ENCODE results near the gene ARHGAP8.

ARHGAP8 gene

GRCh38 chr22:44727148-44727547 is 25.2 kb upstream of the ARHGAP8 start:
- no peak for DNase-seq (ENCODE audit: insufficient read length)
- TF ChIP-seq POLR2A (IDR thresholded peaks at IDR 0.05; ENCODE audit: low read depth, low read length) = no peak
- TF ChIP-seq POLR2AphosphoS5 (IDR thresholded peaks at IDR 0.05; ENCODE audit: low read depth, low read length) = no peak
- no peak for TF ChIP-seq TAF1 (IDR thresholded peaks at IDR 0.05; ENCODE audit: borderline replicate concordance, low read depth, low read length)
- FAIRE-seq = no peak

GRCh38 chr22:44727709-44728108 is 24.7 kb upstream of the ARHGAP8 start:
- no peak for TF ChIP-seq TAF1 (IDR thresholded peaks at IDR 0.05; ENCODE audit: borderline replicate concordance, low read depth, low read length)
- TF ChIP-seq POLR2A (IDR thresholded peaks at IDR 0.05; ENCODE audit: low read depth, low read length) = no peak
- no peak for TF ChIP-seq POLR2AphosphoS5 (IDR thresholded peaks at IDR 0.05; ENCODE audit: low read depth, low read length)
- DNase-seq (ENCODE audit: insufficient read length) = no peak
- FAIRE-seq = no peak

GRCh38 chr22:44728761-44729324 is 23.5 kb upstream of the ARHGAP8 start:
- FAIRE-seq (no peak), DNase-seq (ENCODE audit: insufficient read length) (no peak)
- TF ChIP-seq TAF1 (IDR thresholded peaks at IDR 0.05; ENCODE audit: borderline replicate concordance, low read depth, low read length) (no peak), POLR2AphosphoS5 (IDR thresholded peaks at IDR 0.05; ENCODE audit: low read depth, low read length) (no peak), POLR2A (IDR thresholded peaks at IDR 0.05; ENCODE audit: low read depth, low read length) (no peak)

- TF ChIP-seq TAF1 (IDR thresholded peaks at IDR 0.05; ENCODE audit: borderline replicate concordance, low read depth, low read length) = no peak
- no peak for TF ChIP-seq POLR2AphosphoS5 (IDR thresholded peaks at IDR 0.05; ENCODE audit: low read depth, low read length)
- no peak for TF ChIP-seq POLR2A (IDR thresholded peaks at IDR 0.05; ENCODE audit: low read depth, low read length)
- DNase-seq (ENCODE audit: insufficient read length) (no peak), FAIRE-seq (no peak)
Measured at GRCh38 chr22:44729391-44730021, 22.9 kb upstream of the ARHGAP8 start.

GRCh38 chr22:44730022-44730393 is 22.4 kb upstream of the ARHGAP8 start:
- no peak for DNase-seq (ENCODE audit: insufficient read length)
- FAIRE-seq = no peak
- TF ChIP-seq TAF1 (IDR thresholded peaks at IDR 0.05; ENCODE audit: borderline replicate concordance, low read depth, low read length) (no peak), POLR2AphosphoS5 (IDR thresholded peaks at IDR 0.05; ENCODE audit: low read depth, low read length) (no peak), POLR2A (IDR thresholded peaks at IDR 0.05; ENCODE audit: low read depth, low read length) (no peak)

GRCh38 chr22:44730490-44731356 is 21.7 kb upstream of the ARHGAP8 start:
- FAIRE-seq (no peak), DNase-seq (ENCODE audit: insufficient read length) (no peak)
- TF ChIP-seq POLR2AphosphoS5 (IDR thresholded peaks at IDR 0.05; ENCODE audit: low read depth, low read length) (no peak), POLR2A (IDR thresholded peaks at IDR 0.05; ENCODE audit: low read depth, low read length) (no peak), TAF1 (IDR thresholded peaks at IDR 0.05; ENCODE audit: borderline replicate concordance, low read depth, low read length) (no peak)

- FAIRE-seq (no peak), DNase-seq (ENCODE audit: insufficient read length) (no peak)
- TF ChIP-seq POLR2AphosphoS5 (IDR thresholded peaks at IDR 0.05; ENCODE audit: low read depth, low read length) (no peak), POLR2A (IDR thresholded peaks at IDR 0.05; ENCODE audit: low read depth, low read length) (no peak), TAF1 (IDR thresholded peaks at IDR 0.05; ENCODE audit: borderline replicate concordance, low read depth, low read length) (no peak)
Measured at GRCh38 chr22:44731357-44731970, 20.9 kb upstream of the ARHGAP8 start.

GRCh38 chr22:44732017-44732561 is 20.3 kb upstream of the ARHGAP8 start:
- FAIRE-seq (no peak), DNase-seq (ENCODE audit: insufficient read length) (no peak)
- TF ChIP-seq POLR2AphosphoS5 (IDR thresholded peaks at IDR 0.05; ENCODE audit: low read depth, low read length) (no peak), TAF1 (IDR thresholded peaks at IDR 0.05; ENCODE audit: borderline replicate concordance, low read depth, low read length) (no peak), POLR2A (IDR thresholded peaks at IDR 0.05; ENCODE audit: low read depth, low read length) (no peak)

GRCh38 chr22:44732661-44733060 is 19.7 kb upstream of the ARHGAP8 start:
- no peak for FAIRE-seq
- TF ChIP-seq TAF1 (IDR thresholded peaks at IDR 0.05; ENCODE audit: borderline replicate concordance, low read depth, low read length) = no peak
- TF ChIP-seq POLR2AphosphoS5 (IDR thresholded peaks at IDR 0.05; ENCODE audit: low read depth, low read length) = no peak
- TF ChIP-seq POLR2A (IDR thresholded peaks at IDR 0.05; ENCODE audit: low read depth, low read length) = no peak
- DNase-seq (ENCODE audit: insufficient read length) = no peak

- DNase-seq (ENCODE audit: insufficient read length) (no peak), FAIRE-seq (no peak)
- TF ChIP-seq POLR2A (IDR thresholded peaks at IDR 0.05; ENCODE audit: low read depth, low read length) (no peak), TAF1 (IDR thresholded peaks at IDR 0.05; ENCODE audit: borderline replicate concordance, low read depth, low read length) (no peak), POLR2AphosphoS5 (IDR thresholded peaks at IDR 0.05; ENCODE audit: low read depth, low read length) (no peak)
Measured at GRCh38 chr22:44733426-44734106, 18.8 kb upstream of the ARHGAP8 start.

Measured in GM12892 (cell line).